B cell (primary cell): ENCODE results near the gene SPRED2.

Source experiments
- EZH2 ChIP-seq: IDR thresholded peaks from 2 replicates; pipeline ENCODE4 v1.6.1; 2012; ENCODE audit warnings: borderline replicate concordance, low read depth, mild to moderate bottlenecking, moderate library complexity, low read length; ENCODE audit not compliant: insufficient read depth, poor library complexity, severe bottlenecking
- TF ChIP-seq, protein P1 (sequence below): fragments of 200-600 bp; IDR thresholded peaks from one replicate; pipeline ENCODE4 v1.8.0; 2022; ENCODE audit warnings: antibody characterized with exemption, mild to moderate bottlenecking

DNA sequence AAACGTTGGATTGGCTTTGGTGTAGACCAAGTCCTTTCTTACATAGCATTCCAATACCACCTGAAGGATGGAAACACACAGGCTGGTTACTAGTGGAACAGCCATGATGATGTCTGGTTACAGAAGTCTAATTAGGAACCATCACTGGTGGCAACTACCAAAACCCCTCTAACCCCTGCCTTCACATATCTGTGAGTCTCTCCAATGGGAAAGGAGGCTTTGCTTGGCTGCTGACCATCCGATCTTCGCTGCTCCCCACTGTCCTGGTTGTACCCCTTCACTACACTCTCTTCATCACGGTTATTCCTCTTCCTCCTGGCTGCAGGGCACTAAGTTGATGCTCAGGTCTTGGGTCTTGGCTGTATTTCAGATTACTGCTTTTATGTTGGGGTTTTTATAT, 97.7 kb downstream of the SPRED2 start:
- TF ChIP-seq, protein P1, sequence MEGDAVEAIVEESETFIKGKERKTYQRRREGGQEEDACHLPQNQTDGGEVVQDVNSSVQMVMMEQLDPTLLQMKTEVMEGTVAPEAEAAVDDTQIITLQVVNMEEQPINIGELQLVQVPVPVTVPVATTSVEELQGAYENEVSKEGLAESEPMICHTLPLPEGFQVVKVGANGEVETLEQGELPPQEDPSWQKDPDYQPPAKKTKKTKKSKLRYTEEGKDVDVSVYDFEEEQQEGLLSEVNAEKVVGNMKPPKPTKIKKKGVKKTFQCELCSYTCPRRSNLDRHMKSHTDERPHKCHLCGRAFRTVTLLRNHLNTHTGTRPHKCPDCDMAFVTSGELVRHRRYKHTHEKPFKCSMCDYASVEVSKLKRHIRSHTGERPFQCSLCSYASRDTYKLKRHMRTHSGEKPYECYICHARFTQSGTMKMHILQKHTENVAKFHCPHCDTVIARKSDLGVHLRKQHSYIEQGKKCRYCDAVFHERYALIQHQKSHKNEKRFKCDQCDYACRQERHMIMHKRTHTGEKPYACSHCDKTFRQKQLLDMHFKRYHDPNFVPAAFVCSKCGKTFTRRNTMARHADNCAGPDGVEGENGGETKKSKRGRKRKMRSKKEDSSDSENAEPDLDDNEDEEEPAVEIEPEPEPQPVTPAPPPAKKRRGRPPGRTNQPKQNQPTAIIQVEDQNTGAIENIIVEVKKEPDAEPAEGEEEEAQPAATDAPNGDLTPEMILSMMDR: no peak
- TF ChIP-seq EZH2: no peak
